HepG2 (cell line): ENCODE results near the gene PFDN1. TPM values are rescaled to one million over a fixed set of nuclear protein-coding genes. Genes with fewer than 3 reads are reported as not detected.

ENCODE experiments used
- ATAC-seq: fragments of 200-7000 bp; cut with Tn5 transposase; 3 replicates; pipeline ENCODE4 v1.9.1; 2020; ENCODE audit warnings: mild to moderate bottlenecking, moderate library complexity
- BruUV-seq: library from RNA; stranded (reverse); fragments of 400-500 nt; replicated peaks from 2 replicates; lab custom pipeline; 2021; lab: Mats Ljungman, UMichigan
- CTCF ChIA-PET: fragments of 300-600 bp; formaldehyde crosslinking; extraction: SDS; loops from one replicate; lab custom pipeline; 2021; ENCODE audit warnings: low total read pairs, inconsistent platforms, low intra/inter-chr PET ratio; lab: Yijun Ruan, JAX
- POLR2A ChIA-PET: fragments of 350-600 bp; sonication (Branson Sonifier 250); formaldehyde crosslinking; loops from one replicate; lab custom pipeline; 2020; ENCODE audit warnings: antibody characterized with exemption, inconsistent platforms; lab: Yijun Ruan, JAX
- DNase-seq: peaks from one replicate; pipeline ENCODE4 v3.0.0-alpha.2; 2015; ENCODE audit warnings: low spot score
- FAIRE-seq: peaks from 3 replicates; lab custom pipeline; 2011; peaks lifted over from hg19 to GRCh38; lab: Jason Lieb, UNC
- H2AFZ ChIP-seq: one replicate; pipeline ENCODE4 v1.6.1; 2011; ENCODE audit warnings: low read length, inconsistent platforms
- H3K27ac ChIP-seq: fragments of 300-600 bp; 3 replicates; pipeline ENCODE4 v1.8.0; 2011; ENCODE audit warnings: mixed run types, mild to moderate bottlenecking, mixed read lengths, low read length, inconsistent platforms; ENCODE audit not compliant: insufficient read depth; ENCODE audit errors: extremely low read length
- H3K27me3 ChIP-seq, 2 experiments: fragments of 200-600 bp in 1 of 2; 2 replicates in 1 of 2; 3 replicates in 1 of 2; pipeline versions ENCODE4 v1.6.0 to v1.8.0; 2011; ENCODE audit warnings: low read length in 2 of 2, mild to moderate bottlenecking in 2 of 2, moderate library complexity in 2 of 2, inconsistent platforms in 1 of 2; ENCODE audit not compliant: insufficient read depth in 2 of 2, control insufficient read depth in 1 of 2
- H3K36me3 ChIP-seq, 2 experiments: fragments of 200-600 bp in 1 of 2; replicated peaks in 1 of 2; 2 replicates in 1 of 2; 3 replicates in 1 of 2; pipeline versions ENCODE4 v1.5.1 to v1.8.0; 2011; ENCODE audit warnings: low read length in 2 of 2, inconsistent platforms in 1 of 2; ENCODE audit not compliant: insufficient read depth in 2 of 2, control insufficient read depth in 1 of 2
- H3K4me1 ChIP-seq: 2 replicates; pipeline ENCODE4 v1.5.1; 2012; ENCODE audit warnings: low read length, inconsistent platforms; ENCODE audit not compliant: insufficient read depth
- H3K4me2 ChIP-seq: 2 replicates; pipeline ENCODE4 v1.6.0; 2011; ENCODE audit warnings: low read depth, low read length, inconsistent platforms
- H3K4me3 ChIP-seq, 3 experiments: fragments of 200-600 bp in 1 of 3; sonication (generic), shearing (Covaris generic) in 1 of 3; replicated peaks in 1 of 3; 2 replicates each; pipeline ENCODE4 v1.5.1; 2011 to 2016; ENCODE audit warnings: low read length in 3 of 3, inconsistent platforms in 2 of 3, low read depth in 2 of 3, mild to moderate bottlenecking in 2 of 3, control low read depth in 1 of 3, mixed read lengths in 1 of 3; ENCODE audit not compliant: insufficient read depth in 1 of 3
- H3K79me2 ChIP-seq: one replicate; pipeline ENCODE4 v1.6.1; 2011; ENCODE audit warnings: low read length, inconsistent platforms; ENCODE audit not compliant: insufficient read depth
- H3K9ac ChIP-seq: 2 replicates; pipeline ENCODE4 v1.6.0; 2011; ENCODE audit warnings: mild to moderate bottlenecking, low read depth, low read length, inconsistent platforms; ENCODE audit not compliant: insufficient read depth
- H3K9me3 ChIP-seq: 2 replicates; pipeline ENCODE4 v1.5.1; 2012; ENCODE audit warnings: mild to moderate bottlenecking, low read length
- H4K20me1 ChIP-seq: 2 replicates; pipeline ENCODE4 v1.6.0; 2011; ENCODE audit warnings: inconsistent platforms, mild to moderate bottlenecking, low read length, moderate library complexity; ENCODE audit not compliant: insufficient read depth
- PITX1 ChIP-seq: sonication (generic); formaldehyde crosslinking; IDR thresholded peaks from 2 replicates; pipeline ENCODE4 v1.5.1; 2020; ENCODE audit warnings: mild to moderate bottlenecking, missing genetic modification reagents
- RBM22 ChIP-seq: fragments of 200-400 bp; formaldehyde crosslinking; optimal IDR thresholded peaks from 2 replicates; pipeline ENCODE3; 2017; ENCODE audit warnings: mild to moderate bottlenecking, low read length, moderate library complexity
- SIX4 ChIP-seq: sonication (generic); formaldehyde crosslinking; IDR thresholded peaks from 2 replicates; pipeline ENCODE4 v1.4.0; 2020; ENCODE audit warnings: missing genetic modification reagents
- SMC3 ChIP-seq: IDR thresholded peaks from 2 replicates; pipeline ENCODE4 v1.6.1; 2011; ENCODE audit warnings: low read length, improper control_type of control experiment
- ZNF180 ChIP-seq: sonication (generic); formaldehyde crosslinking; IDR thresholded peaks from 2 replicates; pipeline ENCODE4 v1.4.0; 2020; ENCODE audit warnings: low read depth, missing genetic modification reagents, borderline replicate concordance
- ZNF256 ChIP-seq: sonication (generic); formaldehyde crosslinking; conservative IDR thresholded peaks from 2 replicates; pipeline ENCODE4 v1.4.0; 2020; ENCODE audit warnings: missing genetic modification reagents
- ZSCAN31 ChIP-seq: sonication (generic); formaldehyde crosslinking; IDR thresholded peaks from 2 replicates; pipeline ENCODE4 v1.5.0; 2020; ENCODE audit warnings: low read depth, mild to moderate bottlenecking, missing genetic modification reagents
- WGBS: methylation state at CpG from one replicate; pipeline ENCODE4 v1.1.6; 2017; ENCODE audit warnings: low lambda C conversion rate; 5-methylcytosine and 5-hydroxymethylcytosine counted together
- in situ Hi-C: cut with HindIII; loops from 2 replicates; pipeline ENCODE4 v1.10.0; 2017; ENCODE audit warnings: low pct_unique_long_range_greater_than_20kb; ENCODE audit not compliant: extremely low pct_ligation_motif_present
- intact Hi-C: fragments of 100-400 bp; cut with micrococcal nuclease; formaldehyde crosslinking; loops from one replicate; pipeline ENCODE4 v1.10.0; 2022; ENCODE audit not compliant: unreplicated experiment
- polyA plus RNA-seq, 8 experiments: library from polyadenylated mRNA; depleted of rRNA in 3 of 8; stranded (reverse) in 7 of 8; unstranded in 1 of 8; fragments of >200 nt; fragmentation: Illumina TruSeq in 4 of 8; extraction: Trizol in 4 of 8; gene quantifications; 2 replicates each; pipeline versions ENCODE4 v1.2.1 to v1.2.3, GENCODE V29; 2011 to 2016; ENCODE audit warnings: low read depth in 4 of 8, missing spikeins in 1 of 8, mixed read lengths in 1 of 8; ENCODE audit not compliant: insufficient read depth in 1 of 8
- total RNA-seq, 5 experiments: library from RNA; depleted of rRNA; stranded (reverse); fragments of >200 nt; fragmentation: Illumina TruSeq; extraction: Trizol; gene quantifications; 2 replicates each; pipeline ENCODE4 v1.2.3, GENCODE V29; 2016; ENCODE audit warnings: low read depth in 1 of 5
- TF ChIP-seq, protein P1 (sequence below): sonication (generic); formaldehyde crosslinking; IDR thresholded peaks from 2 replicates; pipeline ENCODE4 v1.5.1; 2020; ENCODE audit warnings: mild to moderate bottlenecking, missing genetic modification reagents, moderate library complexity
- TF ChIP-seq, protein P2 (sequence below): sonication (generic); formaldehyde crosslinking; IDR thresholded peaks from 2 replicates; pipeline ENCODE4 v1.8.0; 2022; ENCODE audit warnings: mild to moderate bottlenecking, missing genetic modification reagents, moderate library complexity

The PFDN1 gene
- total and polyA plus RNA-seq, 2 of the 13 experiments (the other 11 are each of a cell fraction or from before 2014, with no cell fraction given), result 67.2 to 70.8 TPM

DNA sequence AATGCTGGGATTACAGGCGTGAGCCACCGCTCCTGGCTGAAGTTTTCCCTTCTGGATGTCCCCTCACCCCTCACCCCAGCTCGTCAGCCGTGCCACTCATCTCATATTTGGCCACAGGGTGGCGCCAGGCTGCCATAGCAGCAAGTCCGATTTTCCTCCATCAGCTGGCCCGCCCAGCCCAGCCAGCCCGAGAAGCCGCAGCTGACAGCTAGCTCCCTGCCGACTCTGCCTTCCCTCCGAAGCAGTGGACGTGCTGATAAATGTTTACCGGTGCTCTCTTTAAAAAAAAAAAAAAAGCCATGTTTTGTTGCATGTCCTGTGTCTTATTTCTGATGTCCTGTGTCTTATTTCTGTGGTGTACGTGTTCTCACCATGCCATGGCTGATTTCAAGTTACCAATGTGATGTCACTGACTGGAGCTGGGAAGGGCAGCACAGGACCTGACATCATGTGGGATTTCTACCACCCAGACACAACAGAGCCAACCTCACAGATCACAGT lies 58.3 kb downstream of the PFDN1 start (continued):
- TF ChIP-seq SMC3 (peak; percentile 72), ZNF180 (CRISPR knock-in tag) (no peak), PITX1 (no peak), ZSCAN31 (no peak), SIX4 (CRISPR knock-in tag) (no peak), ZNF256 (CRISPR knock-in tag) (no peak)
- TF ChIP-seq, protein P1, sequence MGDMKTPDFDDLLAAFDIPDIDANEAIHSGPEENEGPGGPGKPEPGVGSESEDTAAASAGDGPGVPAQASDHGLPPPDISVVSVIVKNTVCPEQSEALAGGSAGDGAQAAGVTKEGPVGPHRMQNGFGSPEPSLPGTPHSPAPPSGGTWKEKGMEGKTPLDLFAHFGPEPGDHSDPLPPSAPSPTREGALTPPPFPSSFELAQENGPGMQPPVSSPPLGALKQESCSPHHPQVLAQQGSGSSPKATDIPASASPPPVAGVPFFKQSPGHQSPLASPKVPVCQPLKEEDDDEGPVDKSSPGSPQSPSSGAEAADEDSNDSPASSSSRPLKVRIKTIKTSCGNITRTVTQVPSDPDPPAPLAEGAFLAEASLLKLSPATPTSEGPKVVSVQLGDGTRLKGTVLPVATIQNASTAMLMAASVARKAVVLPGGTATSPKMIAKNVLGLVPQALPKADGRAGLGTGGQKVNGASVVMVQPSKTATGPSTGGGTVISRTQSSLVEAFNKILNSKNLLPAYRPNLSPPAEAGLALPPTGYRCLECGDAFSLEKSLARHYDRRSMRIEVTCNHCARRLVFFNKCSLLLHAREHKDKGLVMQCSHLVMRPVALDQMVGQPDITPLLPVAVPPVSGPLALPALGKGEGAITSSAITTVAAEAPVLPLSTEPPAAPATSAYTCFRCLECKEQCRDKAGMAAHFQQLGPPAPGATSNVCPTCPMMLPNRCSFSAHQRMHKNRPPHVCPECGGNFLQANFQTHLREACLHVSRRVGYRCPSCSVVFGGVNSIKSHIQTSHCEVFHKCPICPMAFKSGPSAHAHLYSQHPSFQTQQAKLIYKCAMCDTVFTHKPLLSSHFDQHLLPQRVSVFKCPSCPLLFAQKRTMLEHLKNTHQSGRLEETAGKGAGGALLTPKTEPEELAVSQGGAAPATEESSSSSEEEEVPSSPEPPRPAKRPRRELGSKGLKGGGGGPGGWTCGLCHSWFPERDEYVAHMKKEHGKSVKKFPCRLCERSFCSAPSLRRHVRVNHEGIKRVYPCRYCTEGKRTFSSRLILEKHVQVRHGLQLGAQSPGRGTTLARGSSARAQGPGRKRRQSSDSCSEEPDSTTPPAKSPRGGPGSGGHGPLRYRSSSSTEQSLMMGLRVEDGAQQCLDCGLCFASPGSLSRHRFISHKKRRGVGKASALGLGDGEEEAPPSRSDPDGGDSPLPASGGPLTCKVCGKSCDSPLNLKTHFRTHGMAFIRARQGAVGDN (CRISPR knock-in tag), result peak; percentile 65
- TF ChIP-seq, all 625 proteins: peak for 48

DNA sequence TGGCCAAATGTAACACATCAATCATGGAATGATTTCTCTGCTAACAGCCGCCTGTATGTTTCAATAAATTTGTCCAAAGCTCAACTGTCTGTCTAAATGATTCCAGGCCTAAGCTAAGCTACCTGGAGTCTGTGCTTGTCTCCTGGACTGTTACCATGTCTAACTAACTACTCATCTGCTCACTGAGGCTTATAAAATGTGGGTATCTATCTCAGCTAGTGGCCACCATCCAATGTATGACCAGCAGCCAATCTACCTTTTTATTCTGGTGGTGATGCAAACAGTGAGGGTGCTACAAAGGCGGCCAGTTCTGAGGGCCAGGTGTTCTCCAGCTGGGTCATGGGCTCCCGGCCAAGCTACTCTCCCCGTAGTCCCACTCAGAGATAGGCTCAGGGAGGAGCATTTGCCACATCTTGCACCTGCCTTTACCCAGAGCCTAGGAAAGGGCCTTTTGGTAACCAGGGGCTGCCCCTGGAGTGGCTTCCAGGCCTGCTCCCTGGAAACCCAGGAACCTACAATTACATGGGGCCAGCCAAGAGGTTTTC lies 59.1 kb downstream of the PFDN1 start:
- Histone ChIP-seq H3K4me2 (no peak overlapping the region), H3K9ac (no peak overlapping the region), H2AFZ (no peak overlapping the region), H3K27ac (no peak overlapping the region), H3K9me3 (no peaks in the 10 kb centered on the region), H3K4me1 (peaks cover 23% of the 10 kb centered on the region), H3K79me2 (no peaks in the 10 kb centered on the region), H3K4me3 (no peak overlapping the region), H4K20me1 (no peaks in the 10 kb centered on the region), H3K27me3 (no peaks in the 10 kb centered on the region), H3K36me3 (peaks cover 3 to 38% of the 10 kb centered on the region in 2 experiments)
- DNase-seq (no peak), ATAC-seq (no peak), FAIRE-seq (no peak)
- in situ Hi-C loops, result loop anchor here (5.0 kb wide), 1 partner anchor 119 kb away; the partner anchor contains the start of gene SLC4A9
- ChIA-PET CTCF (interaction anchor here (0.6 to 3.9 kb wide), 5 partner anchors 87 to 115 kb away, joined by 3 to 31 read pairs (median 6); partner anchors contain the start of gene HBEGF), POLR2A (interaction anchor here (0.7 to 1.3 kb wide), 8 partner anchors 11 to 196 kb away, joined by 3 to 11 read pairs (median 5); partner anchors contain the start of genes HBEGF and PFDN1)
- TF ChIP-seq RBM22, result peak; percentile 53
- TF ChIP-seq, protein P2, sequence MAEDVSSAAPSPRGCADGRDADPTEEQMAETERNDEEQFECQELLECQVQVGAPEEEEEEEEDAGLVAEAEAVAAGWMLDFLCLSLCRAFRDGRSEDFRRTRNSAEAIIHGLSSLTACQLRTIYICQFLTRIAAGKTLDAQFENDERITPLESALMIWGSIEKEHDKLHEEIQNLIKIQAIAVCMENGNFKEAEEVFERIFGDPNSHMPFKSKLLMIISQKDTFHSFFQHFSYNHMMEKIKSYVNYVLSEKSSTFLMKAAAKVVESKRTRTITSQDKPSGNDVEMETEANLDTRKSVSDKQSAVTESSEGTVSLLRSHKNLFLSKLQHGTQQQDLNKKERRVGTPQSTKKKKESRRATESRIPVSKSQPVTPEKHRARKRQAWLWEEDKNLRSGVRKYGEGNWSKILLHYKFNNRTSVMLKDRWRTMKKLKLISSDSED (CRISPR knock-in tag), result no peak
- 89% methylated on average over 2 of the region's 4 CpGs for WGBS
- intact Hi-C loops, result loop anchor here (1.0 kb wide), 2 partner anchors 103 to 114 kb away; partner anchors contain the start of gene HBEGF
- no TSS peak for BruUV-seq
